GM18951 (cell line): ENCODE data around the gene RND2.
"Not testable (repeated sequence)": the region's sequence is repeated elsewhere in the genome, so short reads cannot be mapped to it uniquely, and the experiment has no call there.

ENCODE experiments used
- POLR2A ChIP-seq: IDR thresholded peaks from 4 replicates; pipeline ENCODE4 v1.6.1; 2011; ENCODE audit warnings: mild to moderate bottlenecking; ENCODE audit not compliant: insufficient read length, insufficient read depth; ENCODE audit errors: extremely low read depth
- in situ Hi-C: fragments of 300-500 bp; cut with MboI; formaldehyde crosslinking; loops from one replicate; pipeline ENCODE4 v1.12.0; 2022; ENCODE audit warnings: low sequenced_read_pairs, mixed read lengths, inconsistent platforms; ENCODE audit not compliant: unreplicated experiment

RND2 gene

GRCh38 chr17:42997390-42997983 lies 27.5 kb upstream of the RND2 start:
- in situ Hi-C loops = no loop called here
- TF ChIP-seq POLR2A = no peak

GRCh38 chr17:42997984-42998938 lies 26.8 kb upstream of the RND2 start, which contains the start of gene RPL27:
TSS of gene RPL27 (plus strand) at chr17:42998419. CDS start at chr17:42998751, 332 bp downstream.
- TF ChIP-seq POLR2A = peak; percentile 91
- in situ Hi-C loops = no loop called here

GRCh38 chr17:42999003-42999525 lies 26.0 kb upstream of the RND2 start:
- no peak for TF ChIP-seq POLR2A
- in situ Hi-C loops = no loop called here

GRCh38 chr17:43000894-43001293 lies 24.1 kb upstream of the RND2 start:
- in situ Hi-C loops = not testable (repeated sequence)

GRCh38 chr17:43003542-43004172 lies 21.4 kb upstream of the RND2 start:
- no peak for TF ChIP-seq POLR2A
- in situ Hi-C loops = no loop called here

GRCh38 chr17:43006639-43007551 lies 18.1 kb upstream of the RND2 start, which contains the start of gene IFI35:
TSS of gene IFI35 (plus strand) at chr17:43006784. CDS start at chr17:43006948, 164 bp downstream.
- in situ Hi-C loops = no loop called here
- TF ChIP-seq POLR2A = peak; percentile 76

- TF ChIP-seq POLR2A = no peak
- in situ Hi-C loops = no loop called here
These were observed 14.2 kb upstream of the RND2 start for GRCh38 chr17:43010667-43011308.

GRCh38 chr17:43011728-43012472 lies 13.1 kb upstream of the RND2 start:
- TF ChIP-seq POLR2A = no peak
- in situ Hi-C loops = no loop called here

GRCh38 chr17:43013296-43013695 lies 11.7 kb upstream of the RND2 start:
- in situ Hi-C loops = no loop called here
- no peak for TF ChIP-seq POLR2A

GRCh38 chr17:43014020-43014648 lies 10.9 kb upstream of the RND2 start:
- no peak for TF ChIP-seq POLR2A
- in situ Hi-C loops = no loop called here
